OCI-LY7 (cell line): ENCODE data around the gene TMPRSS9. TPM values are rescaled to one million over a fixed set of nuclear protein-coding genes. Genes with fewer than 3 reads are reported as not detected.

ENCODE experiments used
- BruUV-seq: library from RNA; stranded (reverse); fragments of 400-500 nt; replicated peaks from 2 replicates; lab custom pipeline; 2021; lab: Mats Ljungman, UMichigan
- CTCF ChIA-PET: fragments of 300-600 bp; sonication (Branson Sonifier 250); formaldehyde crosslinking; loops from one replicate; lab custom pipeline; 2022; ENCODE audit warnings: antibody characterized with exemption; ENCODE audit not compliant: unreplicated experiment; lab: Charles Lee
- POLR2A ChIA-PET: fragments of 300-600 bp; sonication (Branson Sonifier 250); formaldehyde crosslinking; loops from one replicate; lab custom pipeline; 2022; ENCODE audit warnings: antibody characterized with exemption; lab: Charles Lee
- DNase-seq: peaks from one replicate; pipeline ENCODE4 v3.0.0-alpha.2; 2015; ENCODE audit warnings: low spot score
- H2AFZ ChIP-seq: fragments of 200-600 bp; sonication (generic), shearing (Covaris generic); 2 replicates; pipeline ENCODE4 v1.6.1; 2014; ENCODE audit warnings: mild to moderate bottlenecking, antibody characterized with exemption, low read length, moderate library complexity
- H3K27ac ChIP-seq: fragments of 200-600 bp; sonication (generic); 2 replicates; pipeline ENCODE4 v1.5.1; 2014; ENCODE audit warnings: mixed run types, low read depth, mild to moderate bottlenecking, moderate library complexity, low read length, inconsistent platforms; ENCODE audit not compliant: poor library complexity, severe bottlenecking
- H3K36me3 ChIP-seq: fragments of 200-600 bp; sonication (generic); 2 replicates; pipeline ENCODE4 v1.6.1; 2014; ENCODE audit warnings: mild to moderate bottlenecking, antibody characterized with exemption, low read length, moderate library complexity, mixed read lengths; ENCODE audit not compliant: insufficient read depth
- H3K4me1 ChIP-seq: fragments of 200-600 bp; sonication (generic); 2 replicates; pipeline ENCODE4 v1.5.1; 2014; ENCODE audit warnings: mild to moderate bottlenecking, low read length; ENCODE audit not compliant: insufficient read depth, poor library complexity, severe bottlenecking
- H3K4me2 ChIP-seq: fragments of 200-600 bp; sonication (generic); 2 replicates; pipeline ENCODE4 v1.6.1; 2014; ENCODE audit warnings: mild to moderate bottlenecking, low read length
- H3K4me3 ChIP-seq: fragments of 200-600 bp; sonication (generic); 2 replicates; pipeline ENCODE4 v1.5.1; 2014; ENCODE audit warnings: mild to moderate bottlenecking, low read depth, low read length; ENCODE audit not compliant: poor library complexity, severe bottlenecking
- H3K79me2 ChIP-seq: fragments of 200-600 bp; sonication (generic); 2 replicates; pipeline ENCODE4 v1.6.1; 2016; ENCODE audit warnings: low read depth, mild to moderate bottlenecking, low read length, moderate library complexity, mixed read lengths; ENCODE audit not compliant: insufficient read depth
- H3K9me2 ChIP-seq: fragments of 200-600 bp; sonication (generic); 2 replicates; pipeline ENCODE4 v1.6.1; 2016; ENCODE audit warnings: mild to moderate bottlenecking, low read length, mixed read lengths; ENCODE audit not compliant: insufficient read depth
- H3K9me3 ChIP-seq: fragments of 200-600 bp; sonication (generic); 2 replicates; pipeline ENCODE4 v1.6.1; 2014; ENCODE audit warnings: mild to moderate bottlenecking, mixed run types, low read length, mixed read lengths
- H4K20me1 ChIP-seq: fragments of 200-600 bp; sonication (generic); 2 replicates; pipeline ENCODE4 v1.6.1; 2014; ENCODE audit warnings: mild to moderate bottlenecking, antibody characterized with exemption, low read length, moderate library complexity, mixed read lengths; ENCODE audit not compliant: insufficient read depth
- EZH2phosphoT487 ChIP-seq: fragments of 200-600 bp; sonication (generic); IDR thresholded peaks from 2 replicates; pipeline ENCODE4 v1.6.1; 2018; ENCODE audit warnings: low read depth, borderline replicate concordance, mild to moderate bottlenecking, mixed run types, antibody characterized with exemption, low read length, moderate library complexity, mixed read lengths
- intact Hi-C: fragments of 100-400 bp; cut with micrococcal nuclease; formaldehyde crosslinking; loops from one replicate; pipeline ENCODE4 v1.10.0; 2022; ENCODE audit not compliant: unreplicated experiment
- total RNA-seq, 2 experiments: library from RNA; depleted of rRNA in 1 of 2; stranded (reverse); fragments of >200 nt in 1 of 2; shearing (Covaris generic) in 1 of 2; gene quantifications; 2 replicates each; pipeline ENCODE4 v1.2.3, GENCODE V29; 2014 to 2022
- TF ChIP-seq, protein P1 (sequence below): fragments of 200-600 bp; sonication (generic); conservative IDR thresholded peaks from 2 replicates; pipeline ENCODE4 v1.5.1; 2014; ENCODE audit warnings: mild to moderate bottlenecking, antibody characterized with exemption, low read length, moderate library complexity, mixed read lengths

Gene TMPRSS9
- total RNA-seq, 2 experiments from 2014 or later, result 0.44 TPM; not detected in 1

DNA sequence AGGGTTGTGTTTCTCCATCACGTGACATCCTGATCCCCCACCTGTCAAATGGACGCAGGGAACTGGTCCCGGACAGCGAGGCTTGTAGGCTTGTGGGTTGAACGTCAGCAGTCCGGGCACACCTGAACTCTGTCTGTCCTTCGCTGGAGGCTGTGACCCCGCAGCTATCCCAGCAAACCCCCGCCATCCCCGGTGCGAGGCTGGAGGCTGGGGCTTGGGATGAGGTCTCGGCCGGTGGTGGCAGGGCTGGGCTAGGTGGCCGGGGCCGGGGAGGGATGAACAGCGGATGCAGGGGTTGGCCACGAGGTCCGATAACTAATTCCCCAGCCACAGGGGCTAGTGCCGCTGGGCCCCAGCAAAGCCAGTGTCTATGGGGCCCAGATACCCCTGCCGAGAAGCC is 40.5 kb upstream of the TMPRSS9 start:
- peaks cover 35% of the 10 kb centered on the region for H3K36me3 ChIP-seq
- H3K9me3 ChIP-seq, result peaks cover 13% of the 10 kb centered on the region
- no peak for DNase-seq
- H3K27ac ChIP-seq, result no peak overlapping the region
- ChIA-PET POLR2A (interaction anchor here (1.3 kb wide), 1 partner anchor 8 kb away, joined by 3 read pairs; no protein-coding TSS in a partner anchor), CTCF (no interaction called here)
- H4K20me1 ChIP-seq, result no peaks in the 10 kb centered on the region
- no peaks in the 10 kb centered on the region for H3K9me2 ChIP-seq
- H3K79me2 ChIP-seq, result no peaks in the 10 kb centered on the region
- no peak for TF ChIP-seq EZH2phosphoT487
- TF ChIP-seq, protein P1, sequence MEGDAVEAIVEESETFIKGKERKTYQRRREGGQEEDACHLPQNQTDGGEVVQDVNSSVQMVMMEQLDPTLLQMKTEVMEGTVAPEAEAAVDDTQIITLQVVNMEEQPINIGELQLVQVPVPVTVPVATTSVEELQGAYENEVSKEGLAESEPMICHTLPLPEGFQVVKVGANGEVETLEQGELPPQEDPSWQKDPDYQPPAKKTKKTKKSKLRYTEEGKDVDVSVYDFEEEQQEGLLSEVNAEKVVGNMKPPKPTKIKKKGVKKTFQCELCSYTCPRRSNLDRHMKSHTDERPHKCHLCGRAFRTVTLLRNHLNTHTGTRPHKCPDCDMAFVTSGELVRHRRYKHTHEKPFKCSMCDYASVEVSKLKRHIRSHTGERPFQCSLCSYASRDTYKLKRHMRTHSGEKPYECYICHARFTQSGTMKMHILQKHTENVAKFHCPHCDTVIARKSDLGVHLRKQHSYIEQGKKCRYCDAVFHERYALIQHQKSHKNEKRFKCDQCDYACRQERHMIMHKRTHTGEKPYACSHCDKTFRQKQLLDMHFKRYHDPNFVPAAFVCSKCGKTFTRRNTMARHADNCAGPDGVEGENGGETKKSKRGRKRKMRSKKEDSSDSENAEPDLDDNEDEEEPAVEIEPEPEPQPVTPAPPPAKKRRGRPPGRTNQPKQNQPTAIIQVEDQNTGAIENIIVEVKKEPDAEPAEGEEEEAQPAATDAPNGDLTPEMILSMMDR, result no peak
- H3K4me3 ChIP-seq, result no peak overlapping the region
- intact Hi-C loops, result loop anchor here (5.0 kb wide), 1 partner anchor 162 kb away; no protein-coding TSS in a partner anchor
- BruUV-seq, result no TSS peak
- no peak overlapping the region for H3K4me2 ChIP-seq
- H2AFZ ChIP-seq, result no peak overlapping the region
- peaks cover 18% of the 10 kb centered on the region for H3K4me1 ChIP-seq

DNA sequence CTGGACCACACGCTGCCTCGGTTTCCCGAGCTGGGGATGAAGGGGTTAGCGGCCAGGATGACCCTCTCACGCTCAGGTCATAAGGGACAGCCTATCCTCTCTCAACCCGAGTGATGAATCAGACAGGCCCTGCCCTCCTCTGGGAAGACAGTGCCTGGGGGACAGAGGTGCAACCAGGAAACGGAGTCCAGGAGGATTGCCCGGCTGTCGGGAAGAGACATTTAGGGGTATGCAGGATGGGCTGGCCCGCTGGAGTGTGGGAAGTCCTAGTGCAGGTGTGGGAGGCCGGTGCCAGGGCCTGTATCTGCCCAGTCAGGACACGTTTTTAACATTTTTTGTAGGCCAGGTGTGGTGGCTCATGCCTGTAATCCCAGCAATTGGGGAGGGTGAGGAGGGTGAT is 40.0 kb upstream of the TMPRSS9 start:
- Histone ChIP-seq H3K4me3 (no peak overlapping the region), H3K36me3 (peaks cover 40% of the 10 kb centered on the region), H4K20me1 (no peaks in the 10 kb centered on the region), H2AFZ (no peak overlapping the region), H3K9me3 (peaks cover 8% of the 10 kb centered on the region), H3K9me2 (no peaks in the 10 kb centered on the region), H3K79me2 (no peaks in the 10 kb centered on the region), H3K4me1 (peaks cover 18% of the 10 kb centered on the region), H3K27ac (no peak overlapping the region), H3K4me2 (no peak overlapping the region)
- ChIA-PET CTCF (no interaction called here), POLR2A (no interaction called here)
- intact Hi-C loops, result no loop called here
- no TSS peak for BruUV-seq
- DNase-seq, result no peak
- TF ChIP-seq, protein P1, result no peak
- no peak for TF ChIP-seq EZH2phosphoT487

DNA sequence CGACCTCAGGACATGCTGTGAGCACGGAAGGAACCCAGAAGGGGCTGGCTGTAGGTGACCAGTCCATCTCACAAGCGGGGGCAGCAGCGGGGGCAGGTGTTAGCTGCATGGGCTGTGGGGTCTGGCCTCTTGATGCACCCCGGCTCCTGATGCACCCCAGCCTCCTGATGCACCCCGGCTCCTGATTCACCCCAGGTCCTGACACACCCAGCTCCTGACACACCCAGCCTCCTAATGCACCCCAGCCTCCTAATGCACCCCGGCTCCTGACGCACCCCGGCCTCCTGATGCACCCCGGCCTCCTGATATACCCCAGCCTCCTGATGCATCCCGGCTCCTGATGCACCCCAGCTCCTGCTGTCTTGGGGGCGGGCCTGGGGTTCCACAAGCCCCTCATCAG is 39.1 kb upstream of the TMPRSS9 start:
- ChIA-PET POLR2A (no interaction called here), CTCF (no interaction called here)
- TF ChIP-seq, protein P1, result no peak
- no peak for TF ChIP-seq EZH2phosphoT487
- Histone ChIP-seq H3K9me2 (no peaks in the 10 kb centered on the region), H3K4me1 (peaks cover 26% of the 10 kb centered on the region), H4K20me1 (no peaks in the 10 kb centered on the region; the same call in 1 of the 2 replicates), H3K9me3 (no peaks in the 10 kb centered on the region; the same call in 1 of the 2 replicates), H3K79me2 (peaks cover 8% of the 10 kb centered on the region; the same call in 1 of the 2 replicates), H2AFZ (no peak overlapping the region), H3K4me3 (no peak overlapping the region), H3K36me3 (peaks cover 49% of the 10 kb centered on the region), H3K4me2 (no peak overlapping the region), H3K27ac (no peak overlapping the region)
- no peak for DNase-seq
- no TSS peak for BruUV-seq
- intact Hi-C loops, result no loop called here
